Esophagus muscularis mucosa (tissue), 3 donors: ENCODE data around the gene DUXA.

Source experiments
- CTCF ChIP-seq, 3 experiments: fragments of 200-600 bp in 2 of 3; fragments of 450-650 bp in 1 of 3; sonication (generic) in 2 of 3; IDR thresholded peaks; one replicate each; pipeline ENCODE4 v1.5.1; 2017 to 2019; ENCODE audit warnings: antibody characterized with exemption in 3 of 3, mild to moderate bottlenecking in 2 of 3, moderate library complexity in 1 of 3
- EP300 ChIP-seq: sonication (generic); formaldehyde crosslinking; IDR thresholded peaks from one replicate; pipeline ENCODE4 v1.6.1; 2017; ENCODE audit warnings: antibody characterized with exemption

GRCh38 chr19:57110592-57111328 is 56.5 kb downstream of the DUXA start:
- no peak for TF ChIP-seq CTCF (IDR thresholded peaks at IDR 0.05)
- TF ChIP-seq EP300, result no peak
